ENCODE results near the gene FBLIM1.

FBLIM1 gene

DNA sequence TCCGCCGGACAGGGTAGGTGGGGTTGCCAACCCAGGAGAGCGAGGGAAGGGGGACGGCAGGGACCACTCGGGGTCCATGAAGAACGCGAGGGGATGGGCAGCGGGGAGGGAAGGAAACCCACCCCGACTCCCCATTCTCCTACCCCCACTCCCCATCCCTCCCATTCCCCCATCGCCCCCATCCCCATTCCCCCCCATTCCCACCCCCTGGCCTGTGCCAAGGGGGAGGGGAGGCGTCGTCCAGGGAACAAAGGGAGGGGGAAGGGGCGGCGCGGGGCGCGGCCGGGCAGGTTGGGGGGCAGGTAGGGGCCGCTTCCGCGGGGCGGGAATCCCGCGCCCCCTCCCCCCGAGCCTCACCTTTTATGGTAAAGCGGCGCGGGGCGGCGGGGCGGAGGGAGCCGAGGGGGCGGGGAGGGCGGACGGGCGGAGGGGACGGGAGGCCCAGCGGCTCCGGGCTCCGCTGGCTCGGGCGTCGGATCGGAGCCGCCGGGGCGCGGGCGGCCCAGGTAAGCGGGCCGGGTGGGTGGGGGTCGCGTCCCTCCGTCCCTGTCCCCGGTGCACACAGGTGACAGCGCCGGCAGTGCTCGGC lies at the start of gene FBLIM1:
FBLIM1 (plus strand) TSS at position 453 of the 589 bp plus-strand sequence. CDS start 6,189 bp downstream, outside the sequence.
- DNase-seq (ENCODE audit: low read depth): no peak

DNA sequence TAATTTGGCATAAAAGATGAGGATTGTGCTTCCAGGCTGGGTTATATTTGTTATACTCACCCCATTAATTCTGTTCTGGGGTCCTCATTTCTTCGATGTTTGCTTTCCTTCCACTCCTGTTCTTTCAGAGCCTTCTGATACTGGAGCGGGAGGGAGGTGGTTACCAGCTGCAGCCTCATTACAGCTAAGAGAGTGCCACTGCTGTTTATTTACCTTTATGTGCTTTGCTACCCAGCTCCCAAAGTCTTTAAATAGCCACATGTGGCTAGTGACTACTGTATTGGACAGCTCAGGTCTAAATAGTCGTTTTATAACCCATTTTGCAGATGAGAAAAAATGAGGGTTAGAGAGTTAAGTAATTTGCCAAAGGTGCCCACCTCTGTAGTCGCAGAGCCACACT lies 49.4 kb upstream of the FBLIM1 start:
- no peak for DNase-seq (ENCODE audit: low read depth)

- no peak for DNase-seq (ENCODE audit: low read depth)
Measured at GRCh38 chr1:15712168-15712567, 46.4 kb upstream of the FBLIM1 start.

GRCh38 chr1:15714406-15715136 lies 44.0 kb upstream of the FBLIM1 start:
- peak; percentile 88 for DNase-seq (ENCODE audit: low read depth)

- no peak for DNase-seq (ENCODE audit: low read depth)
Measured at GRCh38 chr1:15717418-15718125, 41.0 kb upstream of the FBLIM1 start.

- no peak for DNase-seq (ENCODE audit: low read depth)
Measured at GRCh38 chr1:15718199-15718601, 40.4 kb upstream of the FBLIM1 start.

- no peak for DNase-seq (ENCODE audit: low read depth)
Measured at GRCh38 chr1:15719381-15720120, 39.0 kb upstream of the FBLIM1 start.

GRCh38 chr1:15720861-15721260 lies 37.7 kb upstream of the FBLIM1 start:
- no peak for DNase-seq (ENCODE audit: low read depth)

DNA sequence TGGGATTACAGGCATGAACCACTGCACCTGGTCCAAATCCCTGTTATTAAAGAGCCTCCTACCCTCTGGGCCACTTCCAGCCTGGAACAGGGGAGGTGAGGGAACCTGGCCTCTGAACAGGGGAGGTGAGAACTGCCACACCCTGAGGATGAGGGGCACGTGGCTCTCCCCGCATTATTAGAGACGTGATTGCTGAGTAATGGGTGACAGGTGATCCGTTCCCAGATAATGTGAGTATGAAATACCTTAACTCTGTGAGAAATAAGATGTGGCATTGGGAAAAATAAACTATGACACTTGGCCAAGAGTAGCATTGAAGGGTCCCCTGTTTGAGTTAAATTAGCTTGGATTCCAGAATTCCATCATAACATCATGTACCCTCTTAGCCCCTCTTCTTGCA lies 36.2 kb upstream of the FBLIM1 start:
- no peak for DNase-seq (ENCODE audit: low read depth)

DNA sequence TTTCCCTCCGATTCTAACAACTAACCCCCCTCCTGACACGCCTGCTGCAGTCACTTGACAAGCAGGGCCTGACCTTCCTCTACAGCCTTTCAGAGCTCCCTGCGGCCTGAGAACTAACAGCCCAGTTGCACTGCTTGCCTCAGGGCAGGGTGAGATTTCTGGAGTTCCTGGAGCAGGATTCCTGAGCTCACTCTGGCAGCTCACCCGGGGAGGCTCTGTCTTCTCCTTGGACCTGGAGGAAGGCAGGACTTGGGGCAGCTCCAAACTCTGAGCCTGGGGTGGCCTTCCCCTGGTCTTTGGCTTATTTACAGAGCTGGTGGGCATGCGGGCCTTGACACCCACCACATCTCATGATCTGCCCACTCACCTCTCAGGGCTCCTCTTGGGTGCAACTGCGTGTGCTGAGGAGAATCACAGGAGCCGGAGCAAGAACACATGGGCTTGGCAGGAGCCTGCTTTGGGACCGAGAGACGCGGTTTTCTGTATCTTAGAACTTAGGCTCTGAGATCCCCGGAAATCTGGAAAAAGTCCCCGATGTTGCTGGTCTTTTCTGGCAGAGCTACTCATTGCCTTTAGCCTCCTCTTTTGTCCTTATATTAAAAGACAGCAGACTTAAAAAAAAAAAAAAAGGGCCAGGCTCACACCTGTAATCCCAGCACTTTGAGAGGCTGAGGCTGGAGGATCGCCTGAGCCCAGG lies 35.6 kb upstream of the FBLIM1 start:
- no peak for DNase-seq (ENCODE audit: low read depth)

GRCh38 chr1:15723631-15724246 lies 34.9 kb upstream of the FBLIM1 start:
- DNase-seq (ENCODE audit: low read depth): no peak

DNA sequence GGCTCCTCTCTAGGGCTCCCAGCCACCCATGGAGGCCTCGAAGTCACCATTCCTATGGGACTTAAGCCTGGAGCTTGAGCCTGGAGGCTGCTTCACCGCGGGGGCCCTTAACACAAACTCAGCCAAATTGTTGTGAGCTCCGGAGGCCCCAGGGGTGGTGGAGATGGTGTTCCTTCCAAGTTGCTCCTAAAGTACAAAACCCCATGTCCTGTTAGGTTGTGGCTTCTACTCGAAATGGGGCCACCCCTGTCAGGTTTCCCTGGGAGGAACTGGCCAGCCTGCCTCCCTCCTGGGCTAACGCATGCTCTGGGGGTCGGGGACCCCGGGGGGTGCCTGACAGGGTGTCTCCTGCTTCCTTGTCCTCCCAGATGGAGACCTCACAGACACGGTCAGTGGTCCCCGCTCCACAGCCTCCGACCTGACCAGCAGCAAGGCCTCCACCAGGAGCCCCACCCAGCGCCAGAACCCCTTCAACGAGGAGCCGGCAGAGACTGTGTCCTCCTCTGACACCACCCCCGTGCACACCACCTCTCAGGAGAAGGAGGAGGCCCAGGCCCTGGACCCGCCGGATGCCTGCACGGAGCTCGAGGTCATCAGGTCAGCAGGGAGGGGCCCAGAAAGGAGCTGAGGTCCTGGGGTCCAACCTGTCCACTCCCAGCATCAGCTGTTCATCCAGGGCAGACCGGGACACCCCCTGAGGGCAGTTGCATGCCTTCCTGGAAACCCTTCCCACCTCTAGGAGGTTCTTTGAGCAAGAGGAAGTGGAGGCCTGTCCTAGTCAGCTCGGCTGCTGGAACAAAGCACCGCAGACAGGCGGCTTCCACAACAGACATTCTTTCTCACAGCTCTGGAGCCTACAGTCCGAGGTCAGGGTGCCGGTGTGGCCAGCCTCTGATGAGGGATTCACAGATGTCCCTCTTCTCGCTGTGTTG lies 33.4 kb upstream of the FBLIM1 start:
- no peak for DNase-seq (ENCODE audit: low read depth)

DNA sequence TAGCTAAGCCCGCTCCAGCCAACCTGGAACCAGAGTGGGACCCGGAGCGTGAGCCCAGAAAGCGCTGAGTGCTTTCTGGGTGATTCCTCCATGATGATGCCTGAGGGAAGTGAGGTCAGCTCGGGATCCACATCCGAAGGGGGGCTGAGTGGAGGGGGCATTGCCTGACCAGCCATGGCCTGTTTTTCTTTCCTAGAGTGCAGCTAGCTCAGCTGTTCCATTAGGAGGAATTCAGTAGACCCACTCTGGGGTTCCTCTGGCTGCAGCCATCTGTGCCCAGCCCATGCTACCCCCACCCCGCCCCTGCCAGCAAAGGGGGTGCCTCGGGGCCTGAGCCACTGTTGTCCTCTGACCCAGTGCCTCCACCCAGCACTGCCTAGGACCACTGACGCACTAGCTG lies 32.1 kb upstream of the FBLIM1 start:
- no peak for DNase-seq (ENCODE audit: low read depth)

DNA sequence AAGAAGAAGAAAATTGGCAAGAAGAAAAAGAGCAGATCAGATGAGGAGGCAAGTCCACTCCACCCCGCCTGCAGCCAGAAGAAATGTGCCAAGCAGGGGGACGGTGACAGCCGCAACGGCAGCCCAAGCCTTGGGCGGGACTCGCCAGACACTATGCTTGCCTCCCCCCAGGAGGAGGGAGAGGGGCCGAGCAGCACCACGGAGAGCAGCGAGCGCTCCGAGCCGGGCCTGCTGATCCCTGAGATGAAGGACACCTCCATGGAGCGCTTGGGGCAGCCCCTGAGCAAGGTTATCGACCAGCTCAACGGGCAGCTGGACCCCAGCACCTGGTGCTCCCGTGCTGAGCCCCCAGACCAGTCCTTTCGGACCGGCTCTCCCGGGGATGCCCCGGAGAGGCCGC lies 31.6 kb upstream of the FBLIM1 start:
- DNase-seq (ENCODE audit: low read depth): no peak

GRCh38 chr1:15727424-15727823 lies 31.2 kb upstream of the FBLIM1 start:
- DNase-seq (ENCODE audit: low read depth): no peak

DNA sequence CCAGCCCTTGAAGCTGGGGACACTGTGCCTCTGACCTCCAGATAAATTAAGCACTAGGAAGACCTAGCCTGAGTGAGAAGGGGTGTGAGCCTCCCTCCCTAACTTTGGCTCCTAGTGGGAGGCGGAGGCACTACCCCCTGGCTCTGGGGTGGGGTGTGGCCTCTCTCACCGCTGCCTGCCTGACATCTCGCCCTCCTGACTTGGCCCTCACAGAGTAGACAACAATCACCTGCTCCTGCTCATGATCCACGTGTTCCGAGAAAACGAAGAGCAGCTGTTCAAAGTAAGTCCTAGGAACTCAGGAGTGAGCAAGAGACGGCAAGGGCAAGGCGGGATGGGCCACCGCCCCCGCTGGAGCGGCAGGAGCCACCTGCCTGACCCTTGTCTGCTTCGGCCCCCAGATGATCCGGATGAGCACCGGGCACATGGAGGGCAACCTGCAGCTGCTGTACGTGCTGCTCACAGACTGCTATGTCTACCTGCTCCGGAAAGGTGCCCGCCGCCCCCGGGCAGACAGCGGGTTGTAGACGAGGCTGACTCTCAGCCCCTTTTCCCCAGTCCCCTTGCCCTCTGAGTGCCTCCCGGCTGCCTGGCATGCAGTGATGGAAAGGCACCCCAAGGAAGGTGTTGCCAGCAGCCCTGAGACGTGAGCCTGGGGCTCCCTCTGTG lies 30.6 kb upstream of the FBLIM1 start:
- no peak for DNase-seq (ENCODE audit: low read depth)

DNA sequence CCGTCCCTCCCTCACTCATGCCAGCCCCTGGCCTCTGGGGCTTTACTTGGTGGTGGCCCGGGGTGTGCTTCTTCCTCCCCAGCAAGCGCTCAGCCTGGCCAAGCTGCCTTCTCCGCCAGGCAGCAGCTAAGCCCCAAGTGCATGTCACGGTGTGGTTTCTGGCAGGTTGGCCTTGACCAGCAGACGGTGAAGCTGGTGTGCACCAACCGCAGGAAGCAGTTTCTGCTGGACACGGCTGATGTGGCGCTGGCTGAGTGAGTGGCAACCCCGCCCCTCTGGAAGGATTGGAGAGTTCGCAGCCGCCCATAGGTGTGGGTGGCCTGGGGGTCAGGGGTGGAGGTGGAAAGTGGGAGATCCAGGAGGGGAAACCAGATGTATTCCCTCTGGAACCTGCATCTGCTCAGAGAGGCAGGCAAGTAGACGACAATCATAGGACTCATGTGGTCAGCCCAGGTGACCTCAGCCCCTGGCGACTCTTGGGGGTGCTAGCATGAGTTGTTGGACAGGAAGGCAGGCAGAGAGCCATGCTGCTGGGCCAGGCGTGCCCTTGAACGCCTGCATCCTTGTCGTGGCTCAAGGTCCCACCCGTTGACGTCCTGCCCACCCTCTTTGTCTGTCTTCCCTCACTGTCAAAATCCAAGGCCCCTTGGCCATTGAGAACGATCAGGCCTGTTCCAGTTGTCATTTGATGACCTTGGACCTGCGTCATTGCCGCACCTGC lies 29.5 kb upstream of the FBLIM1 start:
- DNase-seq (ENCODE audit: low read depth): no peak

GRCh38 chr1:15730423-15730822 lies 28.2 kb upstream of the FBLIM1 start:
- no peak for DNase-seq (ENCODE audit: low read depth)

DNA sequence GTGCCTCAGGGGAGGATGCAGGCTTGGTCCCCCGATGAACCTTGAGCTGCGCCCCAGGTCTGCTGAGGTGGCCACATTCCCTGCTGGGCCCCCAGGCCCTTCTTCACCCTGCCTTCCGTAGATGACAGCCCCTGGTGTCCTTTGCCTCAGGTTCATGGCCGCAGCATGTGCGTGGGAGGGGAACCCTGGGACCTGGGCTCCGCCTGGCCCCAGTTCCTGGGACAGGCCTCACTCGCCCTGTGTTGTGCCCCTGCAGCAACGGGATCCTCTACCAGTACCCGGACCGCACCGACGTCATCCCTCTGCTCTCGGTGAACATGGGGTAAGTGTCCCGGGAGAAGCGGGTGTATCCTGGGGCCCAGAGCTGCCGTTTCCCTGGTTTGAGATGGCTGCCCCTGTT lies 27.7 kb upstream of the FBLIM1 start:
- DNase-seq (ENCODE audit: low read depth): no peak
